Measurements from ENCODE around the gene CCDC93. TPM values are rescaled to one million over a fixed set of nuclear protein-coding genes. Genes with fewer than 3 reads are reported as not detected.

The CCDC93 gene
- total RNA-seq, 6 experiments from 2014 or later, result 12.5 to 15.9 (median 14.6) TPM

DNA sequence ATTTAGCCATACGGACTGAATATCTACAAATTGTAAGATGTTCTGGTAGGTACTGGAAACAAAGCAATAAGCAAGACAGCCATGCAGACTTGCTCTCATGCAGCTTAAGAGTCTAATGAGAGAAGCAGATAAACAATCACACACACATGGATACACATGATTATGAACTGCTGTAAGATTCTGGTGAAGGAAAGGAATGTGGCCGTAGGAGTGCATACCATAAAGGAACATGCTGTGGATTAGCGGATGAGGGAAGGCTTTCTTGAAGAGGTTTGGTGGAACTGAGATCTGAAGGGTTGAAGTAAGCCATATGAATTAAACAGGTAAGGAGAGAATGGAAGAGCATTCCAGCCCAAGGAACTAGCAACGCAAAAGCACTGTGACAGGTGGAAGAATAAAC is 13.8 kb downstream of the CCDC93 start:
- Histone ChIP-seq H3K4me1 (peaks cover 0 to 4% (median 0%) of the 10 kb centered on the region in 4 donors), H3K4me3 (no peak overlapping the region), H3K36me3 (peaks cover 7 to 53% (median 17%) of the 10 kb centered on the region in 4 donors), H3K9me3 (no peaks in the 10 kb centered on the region), H3K27me3 (no peaks in the 10 kb centered on the region), H3K27ac (no peak overlapping the region)
- TF ChIP-seq CTCF (IDR thresholded peaks at IDR 0.05), result no peak
- no peak for TF ChIP-seq POLR2A (IDR thresholded peaks at IDR 0.05)
- WGBS (ENCODE audit: insufficient coverage, low coverage, low lambda C conversion rate, missing lambda C conversion rate), result 92% methylated on average over 3 of the region's 4 CpGs
- intact Hi-C loops (cut with DNase I), result loop anchor here (10.0 kb wide), 1 partner anchor 165 kb away; no protein-coding TSS in a partner anchor
- ATAC-seq (no peak), DNase-seq (no peak)

DNA sequence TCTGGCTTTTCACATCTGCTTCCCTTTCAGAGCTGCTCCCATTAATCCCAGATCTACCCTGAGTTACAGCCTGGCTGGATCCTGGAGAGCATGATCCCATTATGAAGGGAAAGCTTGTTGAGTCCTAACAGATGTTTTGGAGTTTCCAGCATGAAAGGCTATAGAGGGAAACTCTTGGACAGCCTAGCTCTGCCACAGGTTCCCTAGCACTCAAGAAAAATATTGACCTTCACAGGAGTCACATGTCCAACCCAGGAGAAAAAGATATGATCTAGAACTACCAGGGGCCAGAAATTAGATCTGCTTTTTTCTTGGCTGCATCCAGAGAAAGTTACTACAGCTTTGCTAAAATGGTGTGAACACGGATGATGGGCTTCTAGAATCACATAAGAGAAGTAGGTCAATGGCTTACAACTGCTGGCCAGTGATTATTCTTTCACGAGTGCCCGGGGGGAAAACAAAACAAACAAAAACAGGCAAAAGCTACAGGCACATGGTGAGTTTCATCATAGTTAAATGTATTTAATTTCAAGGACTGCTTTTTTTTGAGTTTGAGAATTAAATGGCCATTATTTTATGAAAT is 15.9 kb downstream of the CCDC93 start:
- intact Hi-C loops (cut with DNase I), result no loop called here
- 72% methylated on average over 3 of the region's 3 CpGs for WGBS (ENCODE audit: insufficient coverage, low coverage, low lambda C conversion rate, missing lambda C conversion rate)
- no peak overlapping the region for H3K27ac ChIP-seq
- H3K27me3 ChIP-seq, result no peaks in the 10 kb centered on the region
- no peak for DNase-seq
- H3K4me3 ChIP-seq, result no peak overlapping the region
- H3K4me1 ChIP-seq, result peaks cover 0 to 4% (median 0%) of the 10 kb centered on the region in 4 donors
- no peak for ATAC-seq
- TF ChIP-seq POLR2A (IDR thresholded peaks at IDR 0.05) (no peak), CTCF (IDR thresholded peaks at IDR 0.05) (no peak)
- H3K9me3 ChIP-seq, result no peaks in the 10 kb centered on the region
- H3K36me3 ChIP-seq, result peaks cover 7 to 50% (median 19%) of the 10 kb centered on the region in 4 donors

GRCh38 chr2:117996525-117996924 is 17.3 kb downstream of the CCDC93 start:
- no peak for TF ChIP-seq CTCF (IDR thresholded peaks at IDR 0.05)
- ATAC-seq, result peak in 2 of 4 donors; percentile 62 to 84

GRCh38 chr2:117994729-117995128 is 19.1 kb downstream of the CCDC93 start:
- intact Hi-C loops (cut with DNase I), result no loop called here
- DNase-seq (peak in 1 of 3 donors; percentile 56), ATAC-seq (peak; percentile 79 to 97 (median 92))
- peaks cover 7 to 42% (median 16%) of the 10 kb centered on the region in 4 donors for H3K36me3 ChIP-seq
- WGBS (ENCODE audit: insufficient coverage, low coverage, low lambda C conversion rate, missing lambda C conversion rate), result 18% methylated on average over 2 of the region's 4 CpGs
- H3K9me3 ChIP-seq, result no peaks in the 10 kb centered on the region
- peaks cover 0 to 4% (median 0%) of the 10 kb centered on the region in 4 donors for H3K4me1 ChIP-seq
- H3K27ac ChIP-seq, result no peak overlapping the region
- H3K27me3 ChIP-seq, result no peaks in the 10 kb centered on the region
- TF ChIP-seq POLR2A (IDR thresholded peaks at IDR 0.05), result no peak
- TF ChIP-seq CTCF (IDR thresholded peaks at IDR 0.05), result no peak
- no peak overlapping the region for H3K4me3 ChIP-seq

More at GRCh38 chr2:117996525-117996924, 17.3 kb downstream of the CCDC93 start:
- Histone ChIP-seq H3K36me3 (peaks cover 7 to 52% (median 21%) of the 10 kb centered on the region in 4 donors), H3K4me3 (no peak overlapping the region), H3K4me1 (peaks cover 0 to 4% (median 0%) of the 10 kb centered on the region in 4 donors), H3K27ac (no peak overlapping the region), H3K9me3 (no peaks in the 10 kb centered on the region), H3K27me3 (no peaks in the 10 kb centered on the region)
- intact Hi-C loops (cut with DNase I), result no loop called here
- DNase-seq, result no peak
- WGBS (ENCODE audit: insufficient coverage, low coverage, low lambda C conversion rate, missing lambda C conversion rate), result 51% methylated on average over 2 of the region's 3 CpGs
